ENCODE data around the gene SLC22A4.

Gene SLC22A4

DNA sequence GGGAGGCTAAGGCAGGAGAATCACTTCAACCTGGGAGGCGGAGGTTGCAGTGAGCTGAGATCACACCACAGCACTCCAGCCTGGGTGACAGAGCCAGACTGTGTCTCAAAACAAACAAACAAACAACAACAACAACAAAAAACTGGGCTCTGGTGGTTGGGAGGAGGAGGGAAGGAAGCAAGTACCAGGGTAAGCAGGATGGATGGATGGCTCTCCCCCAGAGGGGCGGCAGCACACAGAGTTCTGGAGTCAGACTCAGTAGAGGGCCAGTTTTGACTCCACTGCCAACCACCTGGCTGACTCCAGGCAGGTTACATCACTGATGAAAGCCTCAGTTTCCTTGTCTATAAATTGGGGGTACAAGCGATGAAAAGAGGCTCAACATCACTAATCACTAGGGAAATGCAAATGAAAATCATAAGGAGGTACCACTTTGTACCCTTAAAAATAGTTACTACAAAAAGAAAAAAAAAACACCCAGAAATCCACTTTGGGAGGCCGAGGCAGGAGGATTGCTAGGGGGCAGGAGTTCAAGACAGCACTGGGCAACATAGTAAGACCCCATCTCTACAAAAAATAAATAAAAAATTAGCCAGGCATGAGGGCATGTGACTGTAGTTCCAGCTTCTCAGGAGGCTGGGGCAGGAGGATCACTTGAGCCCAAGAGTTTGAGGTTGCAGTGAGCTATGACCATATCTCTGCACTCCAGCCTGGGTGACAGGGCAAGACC, 3.2 kb downstream of the SLC22A4 start:
- no peaks in the 10 kb centered on the region for H3K9me3 Mint-ChIP-seq (ENCODE audit: low read depth)
- no peak overlapping the region for H3K27ac Mint-ChIP-seq
- no peaks in the 10 kb centered on the region for H3K27me3 Mint-ChIP-seq
- H3K4me1 Mint-ChIP-seq (ENCODE audit: low read depth) = peaks cover 23% of the 10 kb centered on the region
- no peak overlapping the region for H3K4me3 Mint-ChIP-seq
- no peaks in the 10 kb centered on the region for H3K36me3 Mint-ChIP-seq

DNA sequence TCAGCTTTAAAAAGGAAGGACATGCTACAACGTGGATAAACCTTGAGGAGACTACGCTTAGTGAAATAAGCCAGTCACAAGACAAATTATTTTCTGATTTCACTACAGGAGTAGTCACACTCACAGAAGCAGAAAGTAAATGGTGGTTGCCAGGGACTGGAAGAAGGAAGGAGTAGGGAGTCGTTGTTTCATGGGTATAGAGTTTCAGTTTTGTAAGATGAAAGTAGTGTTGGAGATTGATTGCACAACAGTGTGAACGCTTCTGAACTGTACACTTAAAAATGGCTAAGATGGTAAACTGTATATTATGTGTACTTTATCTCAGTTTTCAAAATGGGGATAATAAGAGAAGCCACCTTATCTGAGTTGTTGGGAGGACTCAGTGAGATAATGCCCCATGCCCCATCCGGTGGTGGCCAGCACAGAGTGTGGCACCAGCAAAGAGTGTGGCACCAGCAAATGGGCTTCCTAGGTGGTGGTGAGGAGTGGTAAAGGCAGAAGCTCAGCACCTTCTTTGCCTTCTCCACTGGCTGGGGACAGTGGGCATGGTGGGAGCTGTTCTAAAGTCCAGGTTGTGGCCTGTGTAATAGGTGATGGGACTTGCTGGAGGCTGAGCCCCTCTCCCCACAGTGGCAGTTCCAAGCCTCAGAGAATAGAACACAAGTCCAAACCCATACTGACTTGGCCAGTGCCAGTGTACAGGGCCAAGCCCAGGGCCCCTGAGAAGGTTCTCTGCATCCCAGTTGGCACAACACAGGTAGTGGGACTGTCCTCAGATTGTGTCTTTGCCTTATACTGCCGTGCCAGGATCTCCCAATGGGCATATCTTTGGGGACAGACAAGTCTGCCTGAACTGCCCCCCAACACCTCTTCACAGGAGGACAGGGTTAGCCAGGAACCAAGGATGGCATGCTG, 4.4 kb downstream of the SLC22A4 start:
- H3K4me1 Mint-ChIP-seq (ENCODE audit: low read depth) = peaks cover 16% of the 10 kb centered on the region
- H3K4me3 Mint-ChIP-seq = no peak overlapping the region
- H3K36me3 Mint-ChIP-seq = no peaks in the 10 kb centered on the region
- no peak overlapping the region for H3K27ac Mint-ChIP-seq
- H3K27me3 Mint-ChIP-seq = no peaks in the 10 kb centered on the region
- H3K9me3 Mint-ChIP-seq (ENCODE audit: low read depth) = no peaks in the 10 kb centered on the region

DNA sequence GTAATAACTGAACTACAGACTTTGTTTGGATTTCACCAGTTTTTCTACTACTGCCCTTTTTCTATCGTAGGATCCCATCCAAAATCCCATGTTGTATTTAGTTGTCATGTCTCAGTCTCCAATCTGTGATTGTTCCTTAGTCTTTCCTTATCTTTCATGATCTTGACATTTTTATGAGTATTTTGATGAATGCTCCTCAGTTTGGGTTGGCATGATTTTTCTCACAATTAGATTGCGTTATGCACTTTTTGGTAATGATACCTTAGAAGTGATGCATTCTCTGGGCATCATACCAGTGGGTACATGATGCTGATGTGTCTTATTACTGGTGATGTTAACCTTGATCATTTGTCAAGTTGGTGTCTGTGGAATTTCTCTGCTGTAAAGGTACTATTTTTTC, 5.7 kb downstream of the SLC22A4 start:
- no peak overlapping the region for H3K27ac Mint-ChIP-seq
- H3K9me3 Mint-ChIP-seq (ENCODE audit: low read depth) = peaks cover under 1% of the 10 kb centered on the region
- peaks cover 13% of the 10 kb centered on the region for H3K4me1 Mint-ChIP-seq (ENCODE audit: low read depth)
- peaks cover under 1% of the 10 kb centered on the region for H3K36me3 Mint-ChIP-seq
- H3K27me3 Mint-ChIP-seq = no peaks in the 10 kb centered on the region
- H3K4me3 Mint-ChIP-seq = no peak overlapping the region

DNA sequence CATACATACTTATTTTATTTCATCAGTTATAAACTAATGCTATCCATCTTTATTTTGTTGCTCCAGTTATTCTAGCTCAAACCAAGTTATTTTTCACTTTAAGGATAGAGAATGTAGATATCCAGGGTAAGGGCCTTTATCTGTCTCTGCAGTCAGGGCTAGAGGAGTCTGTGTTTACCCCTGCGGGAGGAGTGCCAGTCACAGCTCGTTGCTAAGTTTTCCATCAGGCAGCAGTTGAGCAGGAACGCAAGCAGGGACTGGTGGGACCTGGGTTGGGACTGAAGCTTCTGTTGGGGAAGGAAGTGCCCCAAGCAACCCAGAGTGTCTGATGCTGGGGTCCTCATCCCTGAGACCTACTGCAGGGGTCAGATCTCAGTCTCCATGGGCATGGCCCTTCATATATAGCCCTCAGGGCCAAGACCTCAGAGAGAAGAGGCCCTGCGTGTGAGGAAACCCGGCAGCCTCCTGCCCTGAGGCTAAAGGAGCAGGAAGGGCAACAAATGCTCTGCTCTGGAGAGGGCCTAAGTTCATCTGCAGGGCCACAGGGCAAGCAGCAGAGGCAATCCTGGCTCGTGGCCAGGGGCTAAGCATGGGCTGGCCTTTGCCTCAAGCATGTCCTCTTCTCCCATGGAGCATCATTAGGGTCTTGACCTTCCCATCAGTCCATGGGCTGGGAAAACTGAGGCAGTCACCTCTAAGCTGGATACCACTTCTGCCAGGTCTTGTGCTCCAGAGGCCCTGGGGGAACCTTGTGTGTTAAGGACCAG, 6.6 kb downstream of the SLC22A4 start:
- peaks cover 7% of the 10 kb centered on the region for H3K36me3 Mint-ChIP-seq
- H3K4me3 Mint-ChIP-seq = no peak overlapping the region
- H3K27me3 Mint-ChIP-seq = no peaks in the 10 kb centered on the region
- H3K4me1 Mint-ChIP-seq (ENCODE audit: low read depth) = peaks cover 5% of the 10 kb centered on the region
- peaks cover 6% of the 10 kb centered on the region for H3K9me3 Mint-ChIP-seq (ENCODE audit: low read depth)
- no peak overlapping the region for H3K27ac Mint-ChIP-seq

DNA sequence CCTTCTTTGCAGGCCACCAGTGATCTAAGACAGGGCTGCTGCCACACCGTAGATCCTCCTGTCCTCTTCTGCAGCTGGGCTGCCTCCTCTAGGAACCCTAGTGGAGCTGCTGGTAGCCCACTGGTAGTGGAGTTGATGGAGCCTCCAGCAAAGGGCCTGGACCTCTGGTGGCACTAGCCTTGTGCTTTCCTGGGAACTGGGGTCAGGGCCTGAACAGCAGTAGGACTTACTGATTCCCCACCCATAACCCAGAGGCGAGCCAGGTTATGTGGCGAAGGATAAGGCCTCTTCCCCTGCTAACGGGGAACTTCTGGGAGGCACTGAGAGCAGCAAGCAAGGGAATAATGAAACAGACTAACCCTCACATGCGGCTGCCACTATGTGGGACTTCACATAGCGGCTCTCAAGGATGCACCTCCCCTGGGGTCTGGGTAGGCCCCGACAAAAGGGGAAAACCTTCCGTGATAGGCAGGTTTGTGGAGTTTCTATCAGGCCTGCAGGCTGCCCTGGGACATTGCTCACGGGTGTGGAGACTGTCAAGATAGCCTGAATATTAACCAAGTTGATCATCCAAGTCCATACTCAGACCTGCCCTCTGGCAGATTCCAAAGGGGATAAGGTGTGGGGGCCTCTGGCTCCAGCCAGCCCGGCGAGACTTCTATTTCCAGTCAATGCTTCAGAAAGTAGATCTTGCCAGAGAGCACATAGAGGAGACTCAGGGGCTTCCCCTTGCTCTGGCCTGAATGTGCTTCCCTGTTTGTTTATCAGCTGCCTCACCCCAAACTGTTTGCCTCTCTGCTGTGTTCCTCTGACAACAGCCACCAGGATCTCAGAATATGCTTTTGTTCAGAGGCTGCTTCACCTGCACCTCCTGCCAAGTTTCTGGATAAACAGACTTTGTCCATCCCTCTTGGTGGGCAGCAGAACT, 7.4 kb downstream of the SLC22A4 start:
- no peaks in the 10 kb centered on the region for H3K27me3 Mint-ChIP-seq
- peaks cover 3% of the 10 kb centered on the region for H3K4me1 Mint-ChIP-seq (ENCODE audit: low read depth)
- H3K27ac Mint-ChIP-seq = no peak overlapping the region
- peaks cover 7% of the 10 kb centered on the region for H3K36me3 Mint-ChIP-seq
- H3K4me3 Mint-ChIP-seq = no peak overlapping the region
- peaks cover 6% of the 10 kb centered on the region for H3K9me3 Mint-ChIP-seq (ENCODE audit: low read depth)

DNA sequence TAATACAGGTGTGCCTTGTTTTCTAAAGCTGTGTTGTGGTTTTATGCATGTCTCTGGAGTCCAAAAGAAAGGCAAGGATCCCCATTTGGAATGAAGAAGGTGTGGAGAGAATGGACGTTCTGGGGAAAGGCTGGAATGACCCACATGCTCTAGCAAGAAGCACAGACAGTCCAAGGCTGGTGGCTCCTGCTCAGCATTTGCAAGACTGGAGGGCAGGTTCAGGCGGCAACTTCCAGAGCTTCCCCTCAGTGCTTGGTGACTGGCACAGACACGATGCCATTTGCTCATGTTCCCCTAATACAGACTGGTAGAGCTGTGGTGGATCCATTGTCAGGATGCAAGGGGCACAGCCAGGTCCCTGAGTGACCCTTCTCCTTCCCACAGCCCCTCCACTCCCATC, 8.2 kb downstream of the SLC22A4 start:
- H3K4me1 Mint-ChIP-seq (ENCODE audit: low read depth) = peaks cover 3% of the 10 kb centered on the region
- H3K9me3 Mint-ChIP-seq (ENCODE audit: low read depth) = peaks cover 6% of the 10 kb centered on the region
- no peak overlapping the region for H3K4me3 Mint-ChIP-seq
- no peak overlapping the region for H3K27ac Mint-ChIP-seq
- H3K36me3 Mint-ChIP-seq = peaks cover 7% of the 10 kb centered on the region
- H3K27me3 Mint-ChIP-seq = no peaks in the 10 kb centered on the region

DNA sequence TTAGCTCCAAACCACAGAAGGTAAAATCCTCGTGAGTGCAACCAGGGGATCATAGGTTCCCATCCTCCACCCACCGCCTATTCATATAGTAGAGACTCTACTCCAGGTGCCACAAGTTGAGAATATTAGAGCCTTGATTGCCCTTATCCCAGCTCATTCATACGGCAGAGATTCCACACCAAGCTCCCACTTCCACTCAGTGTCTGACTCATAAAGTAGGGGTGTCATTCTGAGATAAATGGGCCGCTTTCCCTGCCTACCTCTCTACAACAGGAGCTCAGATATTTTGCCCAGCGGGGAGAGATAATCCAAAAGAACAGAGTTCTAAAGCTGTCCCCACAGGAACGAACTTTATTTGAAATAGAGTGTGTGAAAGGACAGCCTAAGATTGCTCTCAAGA, 9.4 kb downstream of the SLC22A4 start:
- no peak overlapping the region for H3K4me3 Mint-ChIP-seq

DNA sequence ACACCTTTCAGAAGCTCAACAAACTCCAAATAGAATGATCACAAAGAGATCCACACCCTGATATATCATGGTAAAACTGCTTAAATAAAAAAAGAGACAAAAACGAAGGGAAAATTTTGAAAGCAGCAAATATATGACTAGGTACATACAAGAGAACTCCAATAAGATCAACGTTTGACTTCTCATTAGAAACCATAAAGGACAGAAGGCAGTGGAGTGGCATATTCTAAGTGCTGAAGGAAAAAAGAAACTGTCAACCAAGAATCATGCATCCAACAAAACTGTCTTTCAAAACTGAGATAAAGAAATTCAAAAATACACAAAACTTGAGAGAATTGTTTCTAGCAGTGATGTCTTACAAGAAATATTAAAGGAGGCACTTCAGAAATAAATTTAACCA, 11.2 kb downstream of the SLC22A4 start:
- Mint-ChIP-seq H3K27ac (no peak overlapping the region), H3K27me3 (no peaks in the 10 kb centered on the region), H3K9me3 (ENCODE audit: low read depth) (peaks cover 6% of the 10 kb centered on the region)

More for the DNA sequence above, 9.4 kb downstream of the SLC22A4 start:
- peaks cover 7% of the 10 kb centered on the region for H3K36me3 Mint-ChIP-seq
- no peaks in the 10 kb centered on the region for H3K27me3 Mint-ChIP-seq
- no peak overlapping the region for H3K27ac Mint-ChIP-seq
- H3K4me1 Mint-ChIP-seq (ENCODE audit: low read depth) = no peaks in the 10 kb centered on the region
- peaks cover 6% of the 10 kb centered on the region for H3K9me3 Mint-ChIP-seq (ENCODE audit: low read depth)

DNA sequence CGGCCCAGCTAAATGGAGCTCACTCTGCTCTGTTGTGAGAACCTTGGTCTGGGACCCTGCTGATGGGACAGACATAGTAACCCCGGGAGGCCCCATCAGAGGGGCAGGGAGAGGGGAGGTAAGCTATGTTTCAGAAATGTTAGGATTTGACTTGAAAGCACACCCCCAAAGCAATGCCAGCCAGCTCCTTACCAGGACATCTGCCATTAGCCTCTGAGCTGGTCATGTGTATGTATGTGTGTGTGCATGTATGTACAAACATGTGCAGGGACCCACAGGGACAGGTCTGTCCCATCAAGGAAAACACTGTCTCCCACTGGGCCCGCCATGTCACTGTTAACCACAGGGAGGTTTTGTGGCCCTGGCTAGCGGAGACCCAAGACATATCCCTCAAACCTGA, 14.5 kb downstream of the SLC22A4 start:
- H3K4me3 Mint-ChIP-seq = no peak overlapping the region
- peaks cover 6% of the 10 kb centered on the region for H3K9me3 Mint-ChIP-seq (ENCODE audit: low read depth)
- H3K27me3 Mint-ChIP-seq = no peaks in the 10 kb centered on the region
- no peaks in the 10 kb centered on the region for H3K4me1 Mint-ChIP-seq (ENCODE audit: low read depth)
- no peak overlapping the region for H3K27ac Mint-ChIP-seq
- H3K36me3 Mint-ChIP-seq = peaks cover 7% of the 10 kb centered on the region

More for the DNA sequence above, 11.2 kb downstream of the SLC22A4 start:
- no peaks in the 10 kb centered on the region for H3K4me1 Mint-ChIP-seq (ENCODE audit: low read depth)
- peaks cover 7% of the 10 kb centered on the region for H3K36me3 Mint-ChIP-seq
- H3K4me3 Mint-ChIP-seq = no peak overlapping the region

DNA sequence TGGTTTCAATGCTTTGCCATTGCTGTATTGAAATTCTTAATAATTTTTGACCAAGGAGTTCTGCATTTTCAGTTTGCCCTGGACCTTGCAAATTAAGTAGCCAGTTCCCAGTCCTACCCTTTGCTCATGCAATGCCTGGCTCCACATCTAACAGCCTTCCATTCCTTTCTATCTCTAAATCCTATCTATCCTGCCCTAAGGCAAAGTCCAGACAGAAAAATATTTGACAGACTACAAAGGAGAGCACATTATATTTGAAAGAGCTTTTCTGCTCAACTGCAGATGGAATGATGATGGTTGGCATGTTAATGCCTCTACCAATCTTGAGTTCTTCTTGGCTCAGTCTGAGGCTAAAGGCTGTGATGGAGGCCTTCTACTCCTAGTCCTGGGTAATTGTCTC, 15.5 kb downstream of the SLC22A4 start:
- Mint-ChIP-seq H3K9me3 (ENCODE audit: low read depth) (peaks cover 6% of the 10 kb centered on the region), H3K27me3 (no peaks in the 10 kb centered on the region), H3K4me1 (ENCODE audit: low read depth) (no peaks in the 10 kb centered on the region), H3K4me3 (no peak overlapping the region), H3K36me3 (peaks cover 7% of the 10 kb centered on the region), H3K27ac (no peak overlapping the region)

DNA sequence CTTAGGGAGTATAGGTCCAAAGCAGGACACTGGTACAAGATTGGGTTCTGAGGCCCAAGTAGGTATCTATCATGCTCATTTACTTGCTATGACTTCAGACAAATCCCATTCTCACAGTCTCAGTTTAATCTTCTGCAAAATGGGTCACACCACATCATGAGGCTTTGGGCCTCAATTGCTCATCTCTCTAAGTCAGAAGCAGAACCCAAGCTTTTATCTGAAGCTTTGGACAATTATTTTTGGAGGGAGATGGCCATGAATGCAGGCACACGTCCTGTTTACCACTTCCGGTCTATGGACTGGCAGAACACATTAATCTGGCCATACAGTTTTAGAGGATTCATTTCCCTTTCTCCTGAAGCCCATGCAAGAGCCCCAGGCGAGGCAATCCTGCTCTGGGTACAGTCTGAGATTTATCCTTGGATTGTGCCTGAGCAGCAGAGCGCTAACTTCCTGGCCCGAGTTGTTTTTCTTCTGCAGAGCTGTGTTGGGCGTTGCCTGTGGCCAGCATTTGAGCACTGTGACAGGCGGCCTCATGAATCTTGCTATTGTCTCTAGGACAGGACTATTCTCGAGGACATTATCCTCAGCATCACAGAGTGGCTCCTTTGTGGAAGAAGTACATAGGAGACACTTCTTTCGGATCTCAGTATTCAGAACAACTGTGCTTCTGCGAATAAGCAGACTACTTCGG, 16.1 kb downstream of the SLC22A4 start:
- no peak overlapping the region for H3K27ac Mint-ChIP-seq
- no peaks in the 10 kb centered on the region for H3K27me3 Mint-ChIP-seq
- H3K4me1 Mint-ChIP-seq (ENCODE audit: low read depth) = no peaks in the 10 kb centered on the region

DNA sequence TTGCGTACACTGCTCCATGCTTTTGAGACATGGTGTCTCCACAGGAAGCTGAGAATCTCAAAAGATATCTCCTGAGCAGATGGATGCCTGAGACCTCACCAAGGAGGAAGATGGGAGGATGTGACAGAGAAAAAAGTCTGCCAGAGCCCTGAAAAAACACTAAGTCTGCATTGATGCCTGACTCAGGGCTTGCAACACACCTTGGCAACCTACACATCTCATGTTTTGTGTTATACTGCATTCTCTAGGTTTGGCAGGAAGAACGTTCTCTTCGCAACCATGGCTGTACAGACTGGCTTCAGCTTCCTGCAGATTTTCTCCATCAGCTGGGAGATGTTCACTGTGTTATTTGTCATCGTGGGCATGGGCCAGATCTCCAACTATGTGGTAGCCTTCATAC, 19.2 kb downstream of the SLC22A4 start:
- Mint-ChIP-seq H3K9me3 (ENCODE audit: low read depth) (no peaks in the 10 kb centered on the region), H3K4me1 (ENCODE audit: low read depth) (no peaks in the 10 kb centered on the region), H3K36me3 (no peaks in the 10 kb centered on the region), H3K27ac (no peak overlapping the region), H3K4me3 (no peak overlapping the region), H3K27me3 (no peaks in the 10 kb centered on the region)

More for the DNA sequence above, 16.1 kb downstream of the SLC22A4 start:
- H3K9me3 Mint-ChIP-seq (ENCODE audit: low read depth) = peaks cover 2% of the 10 kb centered on the region
- peaks cover 3% of the 10 kb centered on the region for H3K36me3 Mint-ChIP-seq
- H3K4me3 Mint-ChIP-seq = no peak overlapping the region

DNA sequence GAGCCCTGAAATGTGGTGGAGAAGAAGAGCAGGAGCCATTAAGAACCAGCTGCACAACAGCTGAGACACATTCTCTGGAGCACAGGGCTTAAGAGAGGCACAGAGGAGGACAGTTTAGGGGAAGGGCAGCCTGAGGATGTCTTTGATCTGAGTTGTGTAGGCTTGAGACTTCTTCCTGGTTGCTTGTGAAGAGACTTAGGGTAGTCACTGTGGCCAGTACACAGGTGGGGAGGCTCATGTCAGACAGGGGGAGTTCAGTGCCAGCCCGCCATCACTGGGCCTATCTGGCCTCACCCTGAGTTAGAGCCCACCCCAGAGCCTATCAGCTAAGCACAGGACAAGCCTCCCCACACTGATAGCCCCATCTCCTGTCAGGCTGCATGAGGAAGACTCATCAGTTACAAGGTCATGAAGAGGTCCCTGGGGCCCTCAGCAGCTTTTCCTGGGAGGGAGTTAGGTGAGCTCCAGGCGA, 19.8 kb downstream of the SLC22A4 start:
- Mint-ChIP-seq H3K27me3 (no peaks in the 10 kb centered on the region), H3K4me3 (no peak overlapping the region), H3K4me1 (ENCODE audit: low read depth) (no peaks in the 10 kb centered on the region), H3K27ac (no peak overlapping the region), H3K9me3 (ENCODE audit: low read depth) (no peaks in the 10 kb centered on the region), H3K36me3 (no peaks in the 10 kb centered on the region)
